Measurements from ENCODE around the gene GPX7. TPM values are rescaled to one million over a fixed set of nuclear protein-coding genes. Genes with fewer than 3 reads are reported as not detected.

The GPX7 gene
- total RNA-seq = 27.0 and 47.3 TPM in 2 replicates

GRCh38 chr1:52601991-52602855 lies at the start of gene GPX7:
Gene GPX7, plus strand, starts transcription at chr1:52602371. Its CDS starts 39 bp downstream, at chr1:52602410.

DNA sequence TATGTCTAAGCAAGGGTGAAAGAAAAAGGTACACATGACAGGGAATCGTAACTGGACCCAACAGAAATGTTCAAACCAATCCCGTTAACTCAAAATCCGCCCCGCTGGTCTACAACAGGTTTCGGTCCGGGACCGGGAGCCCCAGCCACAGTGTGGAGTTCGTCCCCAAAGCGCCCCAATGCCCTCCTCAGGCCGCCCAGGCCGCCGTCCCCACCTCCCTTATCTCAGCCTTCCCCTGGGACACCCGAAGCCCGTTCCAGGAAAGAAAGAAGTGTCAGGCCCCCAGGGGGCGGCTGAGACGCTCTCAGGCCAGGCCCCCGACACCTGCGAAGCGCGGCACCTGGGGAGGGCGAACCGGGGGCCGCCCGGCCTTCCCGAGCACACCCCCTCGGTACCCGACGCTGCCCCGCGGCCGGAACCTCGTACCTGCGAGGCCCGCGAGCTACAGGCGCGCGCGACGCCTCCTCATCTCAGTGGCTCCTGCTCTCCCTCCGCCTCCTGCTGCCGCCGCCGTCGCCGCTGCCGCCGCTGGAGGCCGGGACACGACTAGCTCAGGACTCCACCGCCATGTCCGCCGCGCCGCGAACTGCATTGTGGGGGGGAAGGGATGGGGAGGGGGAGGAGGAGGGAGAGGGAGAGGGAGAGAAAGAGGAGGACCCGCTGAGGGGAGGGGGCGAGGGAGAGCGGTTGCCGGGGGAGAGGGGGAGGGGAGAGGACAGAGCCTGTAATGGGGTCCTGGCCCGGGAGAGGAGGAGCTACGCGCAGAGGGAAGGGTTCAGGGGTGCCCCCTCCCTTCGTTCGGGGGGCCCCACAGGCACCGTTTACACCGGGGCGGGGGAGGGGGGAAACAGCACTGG lies 49.4 kb upstream of the GPX7 start, which contains the start of gene TUT4:
Gene TUT4 (minus strand): TSS at position 588 of the 857 bp plus-strand sequence. CDS start 26,812 bp downstream, outside the sequence.

DNA sequence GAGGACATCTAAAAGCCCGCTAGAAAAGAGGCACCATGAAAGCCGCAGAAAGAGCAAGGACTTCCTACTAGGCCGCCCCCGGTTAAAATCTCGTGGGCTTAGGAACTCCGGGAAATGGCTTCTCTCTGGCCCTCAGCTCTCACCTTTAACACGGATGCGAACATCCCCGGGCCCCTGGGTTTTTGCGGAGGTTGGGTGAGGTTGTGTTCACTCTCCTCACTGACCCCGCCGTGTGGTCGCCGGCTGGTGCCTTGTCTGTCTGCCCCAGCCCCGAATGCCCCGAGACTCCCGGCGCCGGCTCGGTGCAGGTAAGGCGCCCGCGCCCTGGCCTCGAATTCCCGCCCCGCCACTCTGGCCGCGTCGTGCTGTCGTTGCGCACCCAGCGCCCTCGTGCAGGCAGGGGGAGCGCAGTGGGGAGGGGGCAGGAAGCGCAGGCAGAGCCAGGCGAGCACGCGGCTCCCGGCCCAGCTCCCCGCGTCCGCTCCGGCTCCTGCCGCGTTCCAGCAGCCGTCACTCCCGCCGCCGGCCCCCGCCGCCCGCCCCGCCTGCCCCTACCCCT lies 30.6 kb downstream of the GPX7 start, which contains the start of gene SHISAL2A:
Gene SHISAL2A (plus strand): TSS at position 437 of the 559 bp plus-strand sequence. CDS start 326 bp downstream, outside the sequence.

Other genes with a start within 250 kb of the GPX7 start
- gene CC2D1B, start 236.2 kb upstream of the GPX7 start, total RNA-seq = 17.2 and 21.0 TPM in 2 replicates
- gene ORC1, start 197.9 kb upstream of the GPX7 start, total RNA-seq = 0.17 and 0.95 TPM in 2 replicates
- 6.5 and 6.9 TPM in 2 replicates for gene PRPF38A, start 197.8 kb upstream of the GPX7 start, total RNA-seq
- 23.0 and 26.5 TPM in 2 replicates for gene TUT4, start 49.3 kb upstream of the GPX7 start, total RNA-seq
- gene SHISAL2A, start 30.8 kb downstream of the GPX7 start, total RNA-seq = not detected in 2 replicates
- gene COA7, start 96.0 kb downstream of the GPX7 start, total RNA-seq = 9.8 and 10.0 TPM in 2 replicates
- 21.0 and 28.5 TPM in 2 replicates for gene ZYG11B, start 124.1 kb downstream of the GPX7 start, total RNA-seq
- 0.60 and 0.63 TPM in 2 replicates for gene ZYG11A, start 240.4 kb downstream of the GPX7 start, total RNA-seq

All from bronchial smooth muscle cell (primary cell).